Astrocyte (in vitro differentiated cells and primary cell): ENCODE results near the gene PRR15L. TPM values are rescaled to one million over a fixed set of nuclear protein-coding genes. Genes with fewer than 3 reads are reported as not detected.
A peak's percentile ranks its signal among the peaks of the same experiment; 100 is the strongest.

Source experiments
- DNase-seq: peaks from one replicate; pipeline ENCODE4 v3.0.0-alpha.2; 2010; ENCODE audit warnings: low read depth
- FAIRE-seq: peaks from 2 replicates; lab custom pipeline; 2011; peaks lifted over from hg19 to GRCh38; lab: Jason Lieb, UNC
- H2AFZ ChIP-seq: 2 replicates; pipeline ENCODE4 v1.6.0; 2012; ENCODE audit warnings: low read depth, low read length, inconsistent platforms
- H3K27ac ChIP-seq: 2 replicates; pipeline ENCODE4 v1.5.1; 2011; ENCODE audit warnings: low read depth, low read length, inconsistent platforms
- H3K27me3 ChIP-seq: 2 replicates; pipeline ENCODE4 v1.6.0; 2011; ENCODE audit warnings: low read length, inconsistent platforms; ENCODE audit not compliant: insufficient read depth
- H3K36me3 ChIP-seq: 2 replicates; pipeline ENCODE4 v1.5.1; 2011; ENCODE audit warnings: low read length, inconsistent platforms; ENCODE audit not compliant: insufficient read depth
- H3K4me1 ChIP-seq: 2 replicates; pipeline ENCODE4 v1.5.1; 2011; ENCODE audit warnings: low read length, inconsistent platforms; ENCODE audit not compliant: insufficient read depth
- H3K4me2 ChIP-seq: 2 replicates; pipeline ENCODE4 v1.6.0; 2012; ENCODE audit warnings: low read length, inconsistent platforms
- H3K4me3 ChIP-seq: 2 replicates; pipeline ENCODE4 v1.5.1; 2011; ENCODE audit warnings: low read depth, mild to moderate bottlenecking, low read length, inconsistent platforms; ENCODE audit not compliant: insufficient read depth
- H3K79me2 ChIP-seq: 2 replicates; pipeline ENCODE4 v1.6.0; 2012; ENCODE audit warnings: mild to moderate bottlenecking, low read length, inconsistent platforms; ENCODE audit not compliant: insufficient read depth
- H3K9ac ChIP-seq: 2 replicates; pipeline ENCODE4 v1.6.0; 2012; ENCODE audit warnings: mild to moderate bottlenecking, low read length, inconsistent platforms
- H3K9me3 ChIP-seq: 2 replicates; pipeline ENCODE4 v1.5.1; 2012; ENCODE audit warnings: low read depth, mild to moderate bottlenecking, low read length, inconsistent platforms; ENCODE audit not compliant: insufficient read depth
- H4K20me1 ChIP-seq: 2 replicates; pipeline ENCODE4 v1.6.0; 2012; ENCODE audit warnings: low read length, inconsistent platforms; ENCODE audit not compliant: insufficient read depth
- H3K27ac Mint-ChIP-seq: one replicate; pipeline ENCODE4 v1.8.0; 2021; ENCODE audit warnings: mild to moderate bottlenecking, mixed read lengths; ENCODE audit not compliant: unreplicated experiment
- H3K27me3 Mint-ChIP-seq: one replicate; pipeline ENCODE4 v1.8.0; 2021; ENCODE audit warnings: low read depth, mixed read lengths; ENCODE audit not compliant: unreplicated experiment
- H3K36me3 Mint-ChIP-seq: one replicate; pipeline ENCODE4 v1.8.0; 2021; ENCODE audit warnings: low read depth, mixed read lengths; ENCODE audit not compliant: unreplicated experiment
- H3K4me1 Mint-ChIP-seq: one replicate; pipeline ENCODE4 v1.8.0; 2021; ENCODE audit warnings: low read depth, mixed read lengths; ENCODE audit not compliant: unreplicated experiment
- H3K4me3 Mint-ChIP-seq: one replicate; pipeline ENCODE4 v1.8.0; 2021; ENCODE audit warnings: mild to moderate bottlenecking, moderate library complexity, mixed read lengths; ENCODE audit not compliant: unreplicated experiment
- H3K9me3 Mint-ChIP-seq: one replicate; pipeline ENCODE4 v1.8.0; 2021; ENCODE audit warnings: mild to moderate bottlenecking, mixed read lengths; ENCODE audit not compliant: unreplicated experiment
- CTCF ChIP-seq: IDR thresholded peaks from 2 replicates; pipeline ENCODE4 v1.5.1; 2011; ENCODE audit warnings: low read depth, mild to moderate bottlenecking, inconsistent platforms, low read length, moderate library complexity; ENCODE audit not compliant: insufficient read depth
- EZH2 ChIP-seq: IDR thresholded peaks from 2 replicates; pipeline ENCODE4 v1.6.1; 2012; ENCODE audit warnings: mild to moderate bottlenecking, low read length, inconsistent platforms; ENCODE audit not compliant: insufficient read depth
- total RNA-seq: library from RNA; stranded (reverse); gene quantifications from 2 replicates; pipeline ENCODE4 v1.2.1, GENCODE V29; 2021

Gene PRR15L
- total RNA-seq, 1 donor from 2014 or later = not detected

- H3K36me3 ChIP-seq = no peaks in the 10 kb centered on the region
- no peaks in the 10 kb centered on the region for H3K9me3 Mint-ChIP-seq
- peaks cover 4% of the 10 kb centered on the region for H3K36me3 Mint-ChIP-seq
- no peaks in the 10 kb centered on the region for H3K9me3 ChIP-seq
- no peaks in the 10 kb centered on the region for H3K79me2 ChIP-seq
- no peaks in the 10 kb centered on the region for H4K20me1 ChIP-seq
- H3K27ac Mint-ChIP-seq = no peak overlapping the region
- FAIRE-seq = no peak
- peak overlapping the region; percentile 80 for H2AFZ ChIP-seq
- peaks cover 10% of the 10 kb centered on the region for H3K4me1 Mint-ChIP-seq
- no peaks in the 10 kb centered on the region for H3K27me3 Mint-ChIP-seq
- H3K4me1 ChIP-seq = peaks cover 11% of the 10 kb centered on the region
- no peak for DNase-seq
- H3K27ac ChIP-seq = no peak overlapping the region
- TF ChIP-seq EZH2 (no peak), CTCF (no peak)
- H3K27me3 ChIP-seq = no peaks in the 10 kb centered on the region
- H3K9ac ChIP-seq = peak overlapping the region; percentile 74
- H3K4me3 ChIP-seq = no peak overlapping the region
- peak overlapping the region; percentile 88 for H3K4me2 ChIP-seq
- no peak overlapping the region for H3K4me3 Mint-ChIP-seq
Observed at GRCh38 chr17:47949946-47950345, 7.7 kb downstream of the PRR15L start.

GRCh38 chr17:47949197-47949759, 8.4 kb downstream of the PRR15L start:
- Histone ChIP-seq H3K79me2 (no peaks in the 10 kb centered on the region), H3K9ac (peak overlapping the region; percentile 74), H3K36me3 (no peaks in the 10 kb centered on the region), H3K4me2 (peak overlapping the region; percentile 88), H3K27me3 (no peaks in the 10 kb centered on the region), H3K27ac (no peak overlapping the region), H3K4me1 (peaks cover 11% of the 10 kb centered on the region), H2AFZ (peak overlapping the region; percentile 80), H3K4me3 (peak overlapping the region; percentile 40), H4K20me1 (no peaks in the 10 kb centered on the region), H3K9me3 (no peaks in the 10 kb centered on the region)
- Mint-ChIP-seq H3K27ac (peak overlapping the region; percentile 44), H3K4me3 (peak overlapping the region; percentile 43), H3K4me1 (peaks cover 10% of the 10 kb centered on the region), H3K36me3 (peaks cover 4% of the 10 kb centered on the region), H3K9me3 (no peaks in the 10 kb centered on the region), H3K27me3 (no peaks in the 10 kb centered on the region)
- DNase-seq (peak; percentile 68), FAIRE-seq (no peak)
- no peak for TF ChIP-seq EZH2
- peak; percentile 74 for TF ChIP-seq CTCF

- DNase-seq (no peak), FAIRE-seq (no peak)
- Histone ChIP-seq H3K27ac (no peak overlapping the region), H3K9ac (no peak overlapping the region), H2AFZ (no peak overlapping the region), H3K4me1 (peaks cover 11% of the 10 kb centered on the region), H3K9me3 (no peaks in the 10 kb centered on the region), H3K79me2 (no peaks in the 10 kb centered on the region), H4K20me1 (no peaks in the 10 kb centered on the region), H3K27me3 (no peaks in the 10 kb centered on the region), H3K36me3 (no peaks in the 10 kb centered on the region), H3K4me2 (peak overlapping the region; percentile 88), H3K4me3 (no peak overlapping the region)
- Mint-ChIP-seq H3K36me3 (peaks cover 4% of the 10 kb centered on the region), H3K9me3 (no peaks in the 10 kb centered on the region), H3K27ac (no peak overlapping the region), H3K4me3 (peak overlapping the region; percentile 43), H3K4me1 (peaks cover 10% of the 10 kb centered on the region), H3K27me3 (no peaks in the 10 kb centered on the region)
- TF ChIP-seq EZH2 = no peak
- no peak for TF ChIP-seq CTCF
Observed at GRCh38 chr17:47948706-47949196, 8.9 kb downstream of the PRR15L start.
